ENCODE measurements around the gene SDCBP2. TPM values are rescaled to one million over a fixed set of nuclear protein-coding genes. Genes with fewer than 3 reads are reported as not detected.
A peak's percentile ranks its signal among the peaks of the same experiment; 100 is the strongest.

Gene SDCBP2
- total and polyA plus RNA-seq, 2 experiments from 2014 or later: 3.2 to 5.3 TPM

DNA sequence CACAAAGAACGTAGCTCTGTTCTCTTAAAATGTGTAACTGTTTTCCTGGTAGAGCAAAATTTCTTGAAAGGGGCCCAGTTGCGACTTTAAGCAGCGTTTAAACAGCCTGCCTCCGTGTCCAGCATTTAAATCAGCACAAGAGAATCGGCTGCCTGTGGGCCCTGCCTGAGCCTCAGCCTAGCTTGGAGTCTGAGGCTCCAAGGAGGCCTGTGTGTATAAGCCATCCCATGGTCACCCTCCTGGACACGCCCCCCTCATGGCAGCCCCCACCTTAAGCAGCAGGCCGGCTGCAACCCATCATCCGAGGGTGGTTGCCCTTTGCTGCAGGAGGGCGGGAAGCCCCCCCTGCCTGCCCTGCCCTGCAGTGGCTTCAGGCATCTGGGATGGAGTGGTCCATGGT is 18.9 kb downstream of the SDCBP2 start:
- no peak for ATAC-seq
- Histone ChIP-seq H4K20me1 (replicated peaks; ENCODE audit: insufficient read depth) (no peaks in the 10 kb centered on the region), H3K27ac (ENCODE audit: low read depth) (no peak overlapping the region), H3K9me2 (ENCODE audit: insufficient read depth) (no peaks in the 10 kb centered on the region), H3K36me3 (ENCODE audit: insufficient read depth) (no peaks in the 10 kb centered on the region), H3K4me2 (no peak overlapping the region), H3F3A (replicated peaks; ENCODE audit: low read depth) (no peaks in the 10 kb centered on the region), H3K79me2 (replicated peaks; ENCODE audit: insufficient read depth) (no peaks in the 10 kb centered on the region), H2AFZ (no peak overlapping the region), H3K4me3 (no peak overlapping the region), H3K4me1 (ENCODE audit: insufficient read depth) (0 out of 2 replicates have a peak, but pooled peaks cover 5% of the 10 kb centered on the region), H3K27me3 (ENCODE audit: insufficient read depth) (peaks cover 12% of the 10 kb centered on the region; the same call in 1 of the 2 replicates)
- Mint-ChIP-seq H3K4me1 (peaks cover 17% of the 10 kb centered on the region), H3K27me3 (ENCODE audit: insufficient read depth, low read depth, poor library complexity) (peaks cover 4% of the 10 kb centered on the region), H3K4me3 (no peak overlapping the region), H3K27ac (no peak overlapping the region), H3K9me3 (no peaks in the 10 kb centered on the region), H3K36me3 (ENCODE audit: low read depth) (peaks cover 3% of the 10 kb centered on the region; the same call in 2 of the 3 replicates)
- TF ChIP-seq EZH2phosphoT487 (IDR thresholded peaks at IDR 0.05; ENCODE audit: unreplicated experiment): no peak
- TF ChIP-seq STAT1 (IDR thresholded peaks at IDR 0.05; ENCODE audit: unreplicated experiment): no peak
- TF ChIP-seq, protein P1, sequence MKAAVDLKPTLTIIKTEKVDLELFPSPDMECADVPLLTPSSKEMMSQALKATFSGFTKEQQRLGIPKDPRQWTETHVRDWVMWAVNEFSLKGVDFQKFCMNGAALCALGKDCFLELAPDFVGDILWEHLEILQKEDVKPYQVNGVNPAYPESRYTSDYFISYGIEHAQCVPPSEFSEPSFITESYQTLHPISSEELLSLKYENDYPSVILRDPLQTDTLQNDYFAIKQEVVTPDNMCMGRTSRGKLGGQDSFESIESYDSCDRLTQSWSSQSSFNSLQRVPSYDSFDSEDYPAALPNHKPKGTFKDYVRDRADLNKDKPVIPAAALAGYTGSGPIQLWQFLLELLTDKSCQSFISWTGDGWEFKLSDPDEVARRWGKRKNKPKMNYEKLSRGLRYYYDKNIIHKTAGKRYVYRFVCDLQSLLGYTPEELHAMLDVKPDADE (IDR thresholded peaks at IDR 0.05): no peak
- TF ChIP-seq CREB1 (CRISPR knock-in tag; IDR thresholded peaks at IDR 0.05; ENCODE audit: low read depth): no peak
- no peak for TF ChIP-seq NANOG (IDR thresholded peaks at IDR 0.05; ENCODE audit: borderline replicate concordance)
- no peak for TF ChIP-seq ZNF114 (CRISPR knock-in tag; IDR thresholded peaks at IDR 0.05)
- TF ChIP-seq ZNF331 (CRISPR knock-in tag; IDR thresholded peaks at IDR 0.05; ENCODE audit: low read depth): no peak
- DNase-seq (ENCODE audit: low spot score): no peak

DNA sequence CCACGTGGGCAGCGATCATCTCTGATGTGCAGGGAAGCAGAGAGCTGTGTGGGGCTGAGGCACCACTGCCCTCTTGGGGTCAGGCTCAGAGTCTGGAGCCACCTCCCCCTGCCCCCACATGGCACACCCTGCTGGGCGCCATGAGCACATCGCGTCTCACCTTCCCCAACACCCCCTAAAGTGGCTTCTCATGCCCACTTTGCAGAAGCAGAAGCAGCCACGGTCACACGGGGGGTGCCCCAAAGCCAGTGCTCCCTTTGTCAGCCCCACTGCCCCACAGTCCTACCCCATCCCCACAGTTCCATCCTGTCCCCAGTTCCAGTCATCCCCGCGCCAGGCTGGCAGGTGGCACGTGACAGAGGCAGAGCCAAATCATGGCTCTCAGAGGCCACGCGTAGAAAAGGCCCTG is 19.5 kb downstream of the SDCBP2 start:
- no peaks in the 10 kb centered on the region for H4K20me1 ChIP-seq (replicated peaks; ENCODE audit: insufficient read depth)
- Mint-ChIP-seq H3K4me1 (peaks cover 17% of the 10 kb centered on the region), H3K36me3 (ENCODE audit: low read depth) (peaks cover 3% of the 10 kb centered on the region; the same call in 2 of the 3 replicates), H3K27ac (peak overlapping the region; percentile 67; the same call in 1 of the 2 replicates), H3K27me3 (ENCODE audit: insufficient read depth, low read depth, poor library complexity) (peaks cover 4% of the 10 kb centered on the region), H3K9me3 (no peaks in the 10 kb centered on the region), H3K4me3 (no peak overlapping the region)
- H2AFZ ChIP-seq: no peak overlapping the region; the same call in 1 of the 2 replicates
- no peaks in the 10 kb centered on the region for H3F3A ChIP-seq (replicated peaks; ENCODE audit: low read depth)
- H3K4me1 ChIP-seq (ENCODE audit: insufficient read depth): 0 out of 2 replicates have a peak, but pooled peaks cover 5% of the 10 kb centered on the region
- DNase-seq (ENCODE audit: low spot score): peak; percentile 57
- H3K4me3 ChIP-seq: no peak overlapping the region
- peaks cover 12% of the 10 kb centered on the region; the same call in 1 of the 2 replicates for H3K27me3 ChIP-seq (ENCODE audit: insufficient read depth)
- H3K79me2 ChIP-seq (replicated peaks; ENCODE audit: insufficient read depth): no peaks in the 10 kb centered on the region
- H3K27ac ChIP-seq (ENCODE audit: low read depth): no peak overlapping the region
- TF ChIP-seq, protein P2, sequence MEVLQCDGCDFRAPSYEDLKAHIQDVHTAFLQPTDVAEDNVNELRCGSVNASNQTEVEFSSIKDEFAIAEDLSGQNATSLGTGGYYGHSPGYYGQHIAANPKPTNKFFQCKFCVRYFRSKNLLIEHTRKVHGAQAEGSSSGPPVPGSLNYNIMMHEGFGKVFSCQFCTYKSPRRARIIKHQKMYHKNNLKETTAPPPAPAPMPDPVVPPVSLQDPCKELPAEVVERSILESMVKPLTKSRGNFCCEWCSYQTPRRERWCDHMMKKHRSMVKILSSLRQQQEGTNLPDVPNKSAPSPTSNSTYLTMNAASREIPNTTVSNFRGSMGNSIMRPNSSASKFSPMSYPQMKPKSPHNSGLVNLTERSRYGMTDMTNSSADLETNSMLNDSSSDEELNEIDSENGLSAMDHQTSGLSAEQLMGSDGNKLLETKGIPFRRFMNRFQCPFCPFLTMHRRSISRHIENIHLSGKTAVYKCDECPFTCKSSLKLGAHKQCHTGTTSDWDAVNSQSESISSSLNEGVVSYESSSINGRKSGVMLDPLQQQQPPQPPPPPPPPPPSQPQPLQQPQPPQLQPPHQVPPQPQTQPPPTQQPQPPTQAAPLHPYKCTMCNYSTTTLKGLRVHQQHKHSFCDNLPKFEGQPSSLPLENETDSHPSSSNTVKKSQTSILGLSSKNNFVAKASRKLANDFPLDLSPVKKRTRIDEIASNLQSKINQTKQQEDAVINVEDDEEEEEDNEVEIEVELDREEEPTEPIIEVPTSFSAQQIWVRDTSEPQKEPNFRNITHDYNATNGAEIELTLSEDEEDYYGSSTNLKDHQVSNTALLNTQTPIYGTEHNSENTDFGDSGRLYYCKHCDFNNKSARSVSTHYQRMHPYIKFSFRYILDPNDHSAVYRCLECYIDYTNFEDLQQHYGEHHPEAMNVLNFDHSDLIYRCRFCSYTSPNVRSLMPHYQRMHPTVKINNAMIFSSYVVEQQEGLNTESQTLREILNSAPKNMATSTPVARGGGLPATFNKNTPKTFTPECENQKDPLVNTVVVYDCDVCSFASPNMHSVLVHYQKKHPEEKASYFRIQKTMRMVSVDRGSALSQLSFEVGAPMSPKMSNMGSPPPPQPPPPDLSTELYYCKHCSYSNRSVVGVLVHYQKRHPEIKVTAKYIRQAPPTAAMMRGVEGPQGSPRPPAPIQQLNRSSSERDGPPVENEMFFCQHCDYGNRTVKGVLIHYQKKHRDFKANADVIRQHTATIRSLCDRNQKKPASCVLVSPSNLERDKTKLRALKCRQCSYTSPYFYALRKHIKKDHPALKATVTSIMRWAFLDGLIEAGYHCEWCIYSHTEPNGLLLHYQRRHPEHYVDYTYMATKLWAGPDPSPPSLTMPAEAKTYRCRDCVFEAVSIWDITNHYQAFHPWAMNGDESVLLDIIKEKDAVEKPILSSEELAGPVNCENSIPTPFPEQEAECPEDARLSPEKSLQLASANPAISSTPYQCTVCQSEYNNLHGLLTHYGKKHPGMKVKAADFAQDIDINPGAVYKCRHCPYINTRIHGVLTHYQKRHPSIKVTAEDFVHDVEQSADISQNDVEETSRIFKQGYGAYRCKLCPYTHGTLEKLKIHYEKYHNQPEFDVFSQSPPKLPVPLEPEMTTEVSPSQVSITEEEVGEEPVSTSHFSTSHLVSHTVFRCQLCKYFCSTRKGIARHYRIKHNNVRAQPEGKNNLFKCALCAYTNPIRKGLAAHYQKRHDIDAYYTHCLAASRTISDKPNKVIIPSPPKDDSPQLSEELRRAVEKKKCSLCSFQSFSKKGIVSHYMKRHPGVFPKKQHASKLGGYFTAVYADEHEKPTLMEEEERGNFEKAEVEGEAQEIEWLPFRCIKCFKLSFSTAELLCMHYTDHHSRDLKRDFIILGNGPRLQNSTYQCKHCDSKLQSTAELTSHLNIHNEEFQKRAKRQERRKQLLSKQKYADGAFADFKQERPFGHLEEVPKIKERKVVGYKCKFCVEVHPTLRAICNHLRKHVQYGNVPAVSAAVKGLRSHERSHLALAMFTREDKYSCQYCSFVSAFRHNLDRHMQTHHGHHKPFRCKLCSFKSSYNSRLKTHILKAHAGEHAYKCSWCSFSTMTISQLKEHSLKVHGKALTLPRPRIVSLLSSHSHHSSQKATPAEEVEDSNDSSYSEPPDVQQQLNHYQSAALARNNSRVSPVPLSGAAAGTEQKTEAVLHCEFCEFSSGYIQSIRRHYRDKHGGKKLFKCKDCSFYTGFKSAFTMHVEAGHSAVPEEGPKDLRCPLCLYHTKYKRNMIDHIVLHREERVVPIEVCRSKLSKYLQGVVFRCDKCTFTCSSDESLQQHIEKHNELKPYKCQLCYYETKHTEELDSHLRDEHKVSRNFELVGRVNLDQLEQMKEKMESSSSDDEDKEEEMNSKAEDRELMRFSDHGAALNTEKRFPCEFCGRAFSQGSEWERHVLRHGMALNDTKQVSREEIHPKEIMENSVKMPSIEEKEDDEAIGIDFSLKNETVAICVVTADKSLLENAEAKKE (CRISPR knock-in tag; IDR thresholded peaks at IDR 0.05): no peak
- no peak for TF ChIP-seq ZNF331 (CRISPR knock-in tag; IDR thresholded peaks at IDR 0.05; ENCODE audit: low read depth)
- TF ChIP-seq, protein P3, sequence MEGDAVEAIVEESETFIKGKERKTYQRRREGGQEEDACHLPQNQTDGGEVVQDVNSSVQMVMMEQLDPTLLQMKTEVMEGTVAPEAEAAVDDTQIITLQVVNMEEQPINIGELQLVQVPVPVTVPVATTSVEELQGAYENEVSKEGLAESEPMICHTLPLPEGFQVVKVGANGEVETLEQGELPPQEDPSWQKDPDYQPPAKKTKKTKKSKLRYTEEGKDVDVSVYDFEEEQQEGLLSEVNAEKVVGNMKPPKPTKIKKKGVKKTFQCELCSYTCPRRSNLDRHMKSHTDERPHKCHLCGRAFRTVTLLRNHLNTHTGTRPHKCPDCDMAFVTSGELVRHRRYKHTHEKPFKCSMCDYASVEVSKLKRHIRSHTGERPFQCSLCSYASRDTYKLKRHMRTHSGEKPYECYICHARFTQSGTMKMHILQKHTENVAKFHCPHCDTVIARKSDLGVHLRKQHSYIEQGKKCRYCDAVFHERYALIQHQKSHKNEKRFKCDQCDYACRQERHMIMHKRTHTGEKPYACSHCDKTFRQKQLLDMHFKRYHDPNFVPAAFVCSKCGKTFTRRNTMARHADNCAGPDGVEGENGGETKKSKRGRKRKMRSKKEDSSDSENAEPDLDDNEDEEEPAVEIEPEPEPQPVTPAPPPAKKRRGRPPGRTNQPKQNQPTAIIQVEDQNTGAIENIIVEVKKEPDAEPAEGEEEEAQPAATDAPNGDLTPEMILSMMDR (conservative IDR thresholded peaks at IDR 0.05; ENCODE audit: low read depth in 2 of 2): peak; percentile 16 to 56; a peak in 2 of 4 replicates
- H3K9me2 ChIP-seq (ENCODE audit: insufficient read depth): no peaks in the 10 kb centered on the region
- ATAC-seq: peak; percentile 40
- no peaks in the 10 kb centered on the region for H3K36me3 ChIP-seq (ENCODE audit: insufficient read depth)
- H3K4me2 ChIP-seq: no peak overlapping the region

Measured in GM23338 (cell line).